ENCODE results near the gene PTCH2.

DNA sequence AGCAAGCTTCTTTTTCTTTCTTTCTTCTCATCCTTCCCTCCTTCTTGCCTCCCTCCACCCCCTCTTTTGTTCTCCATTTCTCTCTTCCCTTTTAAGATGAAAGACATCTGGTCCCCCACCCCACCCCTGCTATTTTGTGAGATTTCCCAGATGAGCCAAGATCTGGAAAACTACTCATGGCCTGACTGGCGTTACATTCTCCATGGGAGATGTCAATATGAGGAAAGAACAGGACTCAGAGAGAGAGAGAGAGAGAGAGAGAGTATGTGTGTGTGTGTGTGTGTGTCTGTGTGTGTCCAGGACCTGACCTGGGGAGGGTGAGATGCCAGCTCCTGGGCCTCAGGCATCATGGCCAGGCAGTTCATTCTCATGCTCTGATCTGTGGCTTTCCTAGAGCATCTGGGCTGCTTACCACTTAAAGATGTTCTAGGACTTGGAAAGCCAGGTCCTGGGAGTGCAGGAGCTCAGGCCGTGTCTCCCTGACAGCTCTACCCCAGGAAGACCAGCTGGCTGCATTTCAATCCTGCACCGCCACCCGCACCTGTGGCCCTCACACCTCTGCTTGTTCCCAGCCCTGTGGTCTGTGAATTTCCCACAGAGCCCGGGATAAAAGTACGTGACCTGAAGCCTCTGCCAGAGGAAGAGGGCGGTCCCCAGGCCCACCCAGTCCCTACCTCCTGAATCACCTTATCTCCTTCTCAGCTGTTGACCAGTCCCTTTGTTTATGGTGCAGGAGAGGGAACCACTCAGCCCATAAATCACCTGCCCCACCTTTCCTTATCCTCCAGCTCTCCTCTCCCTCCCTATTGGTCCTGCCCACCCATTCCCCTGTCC, 51.9 kb downstream of the PTCH2 start:
- TF ChIP-seq POLR2AphosphoS5 (IDR thresholded peaks at IDR 0.05), result no peak
- TF ChIP-seq, protein P1, sequence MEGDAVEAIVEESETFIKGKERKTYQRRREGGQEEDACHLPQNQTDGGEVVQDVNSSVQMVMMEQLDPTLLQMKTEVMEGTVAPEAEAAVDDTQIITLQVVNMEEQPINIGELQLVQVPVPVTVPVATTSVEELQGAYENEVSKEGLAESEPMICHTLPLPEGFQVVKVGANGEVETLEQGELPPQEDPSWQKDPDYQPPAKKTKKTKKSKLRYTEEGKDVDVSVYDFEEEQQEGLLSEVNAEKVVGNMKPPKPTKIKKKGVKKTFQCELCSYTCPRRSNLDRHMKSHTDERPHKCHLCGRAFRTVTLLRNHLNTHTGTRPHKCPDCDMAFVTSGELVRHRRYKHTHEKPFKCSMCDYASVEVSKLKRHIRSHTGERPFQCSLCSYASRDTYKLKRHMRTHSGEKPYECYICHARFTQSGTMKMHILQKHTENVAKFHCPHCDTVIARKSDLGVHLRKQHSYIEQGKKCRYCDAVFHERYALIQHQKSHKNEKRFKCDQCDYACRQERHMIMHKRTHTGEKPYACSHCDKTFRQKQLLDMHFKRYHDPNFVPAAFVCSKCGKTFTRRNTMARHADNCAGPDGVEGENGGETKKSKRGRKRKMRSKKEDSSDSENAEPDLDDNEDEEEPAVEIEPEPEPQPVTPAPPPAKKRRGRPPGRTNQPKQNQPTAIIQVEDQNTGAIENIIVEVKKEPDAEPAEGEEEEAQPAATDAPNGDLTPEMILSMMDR (IDR thresholded peaks at IDR 0.05), result no peak

Data from prostate gland (tissue), 2 donors.